H1 (cell line): ENCODE measurements around the gene SHC3. TPM values are rescaled to one million over a fixed set of nuclear protein-coding genes. Genes with fewer than 3 reads are reported as not detected.

Experiments used
- CTCF ChIA-PET: fragments of 300-600 bp; sonication (Branson Sonifier 250); formaldehyde crosslinking; loops from one replicate; lab custom pipeline; 2021; ENCODE audit not compliant: partially characterized antibody; lab: Charles Lee
- POLR2A ChIA-PET: fragments of 300-600 bp; sonication (Branson Sonifier 250); formaldehyde crosslinking; loops from one replicate; lab custom pipeline; 2021; ENCODE audit warnings: inconsistent platforms; ENCODE audit not compliant: partially characterized antibody; lab: Charles Lee
- DNase-seq, 2 experiments: peaks; one replicate each; pipeline versions ENCODE4 v3.0.0 to v3.0.0-alpha.2; 2010 to 2022; ENCODE audit warnings: low spot score in 2 of 2, low read depth in 1 of 2, mixed read lengths in 1 of 2
- FAIRE-seq: peaks from 2 replicates; lab custom pipeline; 2011; peaks lifted over from hg19 to GRCh38; lab: Jason Lieb, UNC
- H2AFZ ChIP-seq: 2 replicates; pipeline ENCODE4 v1.8.1; 2012; ENCODE audit warnings: low read length, inconsistent platforms
- H2AK5ac ChIP-seq: 2 replicates; pipeline ENCODE4 v1.6.1; 2013; ENCODE audit warnings: low read depth, low read length
- H2BK120ac ChIP-seq: replicated peaks from 2 replicates; pipeline ENCODE3; 2013; ENCODE audit warnings: low read depth, low read length, inconsistent platforms
- H2BK12ac ChIP-seq: 2 replicates; pipeline ENCODE4 v1.6.1; 2013; ENCODE audit warnings: low read depth, low read length
- H2BK15ac ChIP-seq: 2 replicates; pipeline ENCODE4 v1.6.1; 2013; ENCODE audit warnings: low read length
- H2BK20ac ChIP-seq: 2 replicates; pipeline ENCODE4 v1.6.1; 2013; ENCODE audit warnings: low read length
- H2BK5ac ChIP-seq: 2 replicates; pipeline ENCODE4 v1.6.1; 2013; ENCODE audit warnings: low read depth, low read length
- H3K14ac ChIP-seq: 2 replicates; pipeline ENCODE4 v1.6.1; 2013; ENCODE audit warnings: inconsistent platforms; ENCODE audit not compliant: insufficient read length
- H3K18ac ChIP-seq: 2 replicates; pipeline ENCODE4 v1.6.1; 2013; ENCODE audit warnings: low read length; ENCODE audit errors: extremely low read depth
- H3K23ac ChIP-seq: 2 replicates; pipeline ENCODE4 v1.6.1; 2013; ENCODE audit warnings: inconsistent platforms; ENCODE audit not compliant: insufficient read length
- H3K23me2 ChIP-seq: 2 replicates; pipeline ENCODE4 v1.6.1; 2013; ENCODE audit warnings: low read depth, low read length
- H3K27ac ChIP-seq: 2 replicates; pipeline ENCODE4 v1.6.1; 2011; ENCODE audit warnings: low read depth, low read length, inconsistent platforms
- H3K27me3 ChIP-seq, 4 experiments: replicated peaks in 1 of 4; 1 replicate in 1 of 4; 2 replicates in 3 of 4; pipeline versions ENCODE4 v1.6.1 to v1.8.1; 2011 to 2013; ENCODE audit warnings: low read length in 3 of 4, mild to moderate bottlenecking in 3 of 4, inconsistent platforms in 2 of 4, mixed read lengths in 2 of 4, moderate library complexity in 1 of 4; ENCODE audit not compliant: control insufficient read depth in 3 of 4, insufficient read depth in 3 of 4; ENCODE audit errors: extremely low read depth in 1 of 4
- H3K36me3 ChIP-seq, 4 experiments: 2 replicates each; pipeline versions ENCODE4 v1.6.1 to v1.8.1; 2011 to 2013; ENCODE audit warnings: mild to moderate bottlenecking in 4 of 4, low read length in 3 of 4, moderate library complexity in 2 of 4, control low read depth in 1 of 4, inconsistent platforms in 1 of 4; ENCODE audit not compliant: insufficient read depth in 4 of 4, control insufficient read depth in 2 of 4
- H3K4ac ChIP-seq: replicated peaks from 2 replicates; pipeline ENCODE3; 2013; ENCODE audit warnings: low read length, low read depth, mixed read lengths, inconsistent platforms; ENCODE audit not compliant: insufficient read length
- H3K4me1 ChIP-seq, 4 experiments: replicated peaks in 1 of 4; 1 replicate in 1 of 4; 2 replicates in 3 of 4; pipeline versions ENCODE4 v1.6.1 to v1.8.1; 2011 to 2013; ENCODE audit warnings: low read length in 3 of 4, inconsistent platforms in 2 of 4, mixed read lengths in 1 of 4; ENCODE audit not compliant: insufficient read depth in 4 of 4, control insufficient read depth in 3 of 4
- H3K4me2 ChIP-seq, 2 experiments: 2 replicates each; pipeline versions ENCODE4 v1.6.1 to v1.8.1; 2011 to 2013; ENCODE audit warnings: low read depth in 2 of 2, low read length in 2 of 2, control low read depth in 1 of 2, inconsistent platforms in 1 of 2, mild to moderate bottlenecking in 1 of 2; ENCODE audit not compliant: insufficient read depth in 1 of 2
- H3K4me3 ChIP-seq, 4 experiments: fragments of 200-600, 300-600 bp in 1 of 4; sonication (generic), shearing (Covaris generic), sonication (Bioruptor Twin) in 1 of 4; 2 replicates each; pipeline versions ENCODE4 v1.5.1 to v1.8.1; 2011 to 2016; ENCODE audit warnings: low read length in 4 of 4, low read depth in 3 of 4, control low read depth in 2 of 4, inconsistent platforms in 2 of 4, mild to moderate bottlenecking in 2 of 4, mixed read lengths in 1 of 4, moderate library complexity in 1 of 4; ENCODE audit not compliant: insufficient read depth in 2 of 4; ENCODE audit errors: extremely low read depth in 1 of 4
- H3K56ac ChIP-seq: replicated peaks from 2 replicates; pipeline ENCODE3; 2013; ENCODE audit warnings: low read depth, mild to moderate bottlenecking, mixed read lengths, low read length, inconsistent platforms; ENCODE audit not compliant: insufficient read length
- H3K79me1 ChIP-seq: 2 replicates; pipeline ENCODE4 v1.6.1; 2013; ENCODE audit warnings: low read depth, low read length, control low read depth
- H3K79me2 ChIP-seq, 2 experiments: 2 replicates each; pipeline versions ENCODE4 v1.6.1 to v1.8.1; 2012 to 2013; ENCODE audit warnings: low read length in 2 of 2, mild to moderate bottlenecking in 2 of 2, inconsistent platforms in 1 of 2; ENCODE audit not compliant: insufficient read depth in 2 of 2, control insufficient read depth in 1 of 2
- H3K9ac ChIP-seq, 4 experiments: replicated peaks in 1 of 4; 1 replicate in 1 of 4; 2 replicates in 3 of 4; pipeline versions ENCODE4 v1.6.1 to v1.8.1; 2011 to 2013; ENCODE audit warnings: low read depth in 3 of 4, low read length in 3 of 4, control low read depth in 2 of 4, mild to moderate bottlenecking in 2 of 4, moderate library complexity in 2 of 4, inconsistent platforms in 1 of 4; ENCODE audit errors: extremely low read depth in 1 of 4
- H3K9me3 ChIP-seq, 2 experiments: 2 replicates each; pipeline versions ENCODE4 v1.6.1 to v1.8.1; 2012 to 2013; ENCODE audit warnings: mild to moderate bottlenecking in 2 of 2, moderate library complexity in 2 of 2, control low read depth in 1 of 2, inconsistent platforms in 1 of 2, low read depth in 1 of 2, low read length in 1 of 2, mixed read lengths in 1 of 2; ENCODE audit not compliant: insufficient read depth in 2 of 2
- H4K20me1 ChIP-seq, 2 experiments: replicated peaks in 1 of 2; 2 replicates each; pipeline versions ENCODE3 to v1.8.1; 2011 to 2013; ENCODE audit warnings: inconsistent platforms in 2 of 2, low read length in 2 of 2, mild to moderate bottlenecking in 1 of 2; ENCODE audit not compliant: insufficient read depth in 2 of 2, control insufficient read depth in 1 of 2
- H4K5ac ChIP-seq: 2 replicates; pipeline ENCODE4 v1.6.1; 2013; ENCODE audit warnings: low read length, low read depth, mixed read lengths, inconsistent platforms; ENCODE audit not compliant: insufficient read length
- H4K8ac ChIP-seq: 2 replicates; pipeline ENCODE4 v1.8.0; 2013; ENCODE audit warnings: mild to moderate bottlenecking, moderate library complexity, low read length, inconsistent platforms; ENCODE audit not compliant: insufficient read depth; ENCODE audit errors: extremely low read depth
- H4K91ac ChIP-seq: replicated peaks from 2 replicates; pipeline ENCODE3; 2013; ENCODE audit warnings: low read length, mixed read lengths, inconsistent platforms; ENCODE audit not compliant: insufficient read length
- ASH2L ChIP-seq: fragments of 200-600, 300-600 bp; sonication (generic); IDR thresholded peaks from one replicate; pipeline ENCODE4 v1.7.1; 2017; ENCODE audit warnings: low read length
- BCL11A ChIP-seq, 2 experiments: IDR thresholded peaks; one replicate each; pipeline ENCODE4 v1.6.1; 2011; ENCODE audit warnings: low read depth in 2 of 2, low read length in 2 of 2, mild to moderate bottlenecking in 2 of 2
- CHD2 ChIP-seq: IDR thresholded peaks from 2 replicates; pipeline ENCODE4 v1.6.1; 2012; ENCODE audit warnings: low read length, improper control_type of control experiment
- CREB1 ChIP-seq: IDR thresholded peaks from 2 replicates; pipeline ENCODE4 v1.6.1; 2012; ENCODE audit warnings: inconsistent platforms
- KDM4A ChIP-seq: IDR thresholded peaks from one replicate; pipeline ENCODE4 v1.7.1; 2012; ENCODE audit warnings: low read depth, mild to moderate bottlenecking, moderate library complexity, low read length, inconsistent platforms; ENCODE audit not compliant: severe bottlenecking
- NRF1 ChIP-seq: IDR thresholded peaks from 2 replicates; pipeline ENCODE4 v1.6.1; 2011; ENCODE audit warnings: mild to moderate bottlenecking, low read depth, low read length, improper control_type of control experiment
- RXRA ChIP-seq: IDR thresholded peaks from 2 replicates; pipeline ENCODE4 v1.6.1; 2011; ENCODE audit warnings: low read depth, mild to moderate bottlenecking, low read length, moderate library complexity; ENCODE audit not compliant: insufficient read depth
- SIN3A ChIP-seq, 2 experiments: IDR thresholded peaks in 1 of 2; conservative IDR thresholded peaks in 1 of 2; 2 replicates each; pipeline ENCODE4 v1.6.1; 2011 to 2012; ENCODE audit warnings: low read length in 2 of 2, improper control_type of control experiment in 1 of 2, low read depth in 1 of 2, mild to moderate bottlenecking in 1 of 2
- SP1 ChIP-seq: IDR thresholded peaks from 2 replicates; pipeline ENCODE4 v1.6.1; 2011; ENCODE audit warnings: low read depth, low read length
- YY1 ChIP-seq: IDR thresholded peaks from 2 replicates; pipeline ENCODE4 v1.6.1; 2011; ENCODE audit warnings: low read depth, mild to moderate bottlenecking, low read length
- WGBS, 2 experiments: shearing (Covaris generic) in 1 of 2; methylation state at CpG; one replicate each; pipeline versions ENCODE4 v1.1.6 to v1.1.7; 2013 to 2015; ENCODE audit warnings: low lambda C conversion rate in 2 of 2, mixed read lengths in 2 of 2, inconsistent platforms in 1 of 2, low coverage in 1 of 2, missing lambda C conversion rate in 1 of 2; ENCODE audit not compliant: insufficient replicate concordance in 2 of 2, insufficient coverage in 1 of 2, insufficient read length in 1 of 2; ENCODE audit errors: extremely low coverage in 1 of 2, missing lambda C conversion rate in 1 of 2; 5-methylcytosine and 5-hydroxymethylcytosine counted together
- polyA plus RNA-seq, 7 experiments: library from polyadenylated mRNA; depleted of rRNA in 3 of 7; stranded (reverse) in 5 of 7; unstranded in 2 of 7; fragments of >200 nt in 5 of 7; fragments of 200-250 nt in 2 of 7; gene quantifications; 1 replicate in 5 of 7; 2 replicates in 1 of 7; 4 replicates in 1 of 7; pipeline versions ENCODE4 v1.2.1 to v1.2.3, GENCODE V29; 2011 to 2013; ENCODE audit warnings: missing spikeins in 2 of 7, mixed read lengths in 2 of 7
- total RNA-seq: library from RNA; stranded (reverse); fragmentation: NEBNext Ultra II Directional; extraction: Animal tissue kit (Norgen Biotek cat#: 25700); gene quantifications from 2 replicates; pipeline ENCODE4 v1.2.1, GENCODE V29; 2021
- TF ChIP-seq, protein P1 (sequence below): IDR thresholded peaks from 2 replicates; pipeline ENCODE4 v1.6.1; 2011; ENCODE audit warnings: low read length, improper control_type of control experiment

Gene SHC3
- total and polyA plus RNA-seq, 2 of the 8 experiments (the other 6 are each of a cell fraction or from before 2014, with no cell fraction given), result 1.4 to 7.1 TPM

- no peak overlapping the region for H3K18ac ChIP-seq
- H3K14ac ChIP-seq, result no peak overlapping the region
- H4K20me1 ChIP-seq, result peaks cover 0 to 6% of the 10 kb centered on the region in 2 experiments
- peak in 1 of 2 experiments; percentile 42 for DNase-seq
- H3K36me3 ChIP-seq, result peaks cover 0 to 7% (median 0%) of the 10 kb centered on the region in 4 experiments; a peak in 2 of 8 replicates
- H3K27me3 ChIP-seq, result no peaks in the 10 kb centered on the region
- ChIA-PET CTCF (interaction anchor here (0.6 to 1.5 kb wide), 8 partner anchors 10 to 465 kb away, joined by 3 to 10 read pairs (median 3); no protein-coding TSS in a partner anchor), POLR2A (interaction anchor here (0.8 to 1.0 kb wide), 2 partner anchors 9 to 23 kb away, joined by 3 read pairs; partner anchors contain the start of gene S1PR3)
- H3K4me2 ChIP-seq, result 0 out of 4 replicates have a peak overlapping the region, but pooled peaks of 1 of the 2 experiments have one; percentile 1
- no peak overlapping the region for H3K27ac ChIP-seq
- no peak overlapping the region for H2BK20ac ChIP-seq
- 88% methylated on average over 9 of the region's 9 CpGs; no CpG with 5 or more reads in 1 of the 2 experiments for WGBS, 2 experiments
- H2BK5ac ChIP-seq, result no peak overlapping the region
- no peaks in the 10 kb centered on the region for H3K79me1 ChIP-seq
- no peak overlapping the region; a peak in 1 of 7 replicates for H3K9ac ChIP-seq
- H3K4ac ChIP-seq, result no peak overlapping the region
- no peaks in the 10 kb centered on the region for H3K23me2 ChIP-seq
- H2BK12ac ChIP-seq, result no peak overlapping the region
- no peak overlapping the region for H3K56ac ChIP-seq
- H2BK120ac ChIP-seq, result no peak overlapping the region
- H4K8ac ChIP-seq, result no peak overlapping the region
- H2AFZ ChIP-seq, result no peak overlapping the region
- no peak overlapping the region for H3K4me3 ChIP-seq
- H2AK5ac ChIP-seq, result no peak overlapping the region
- H4K91ac ChIP-seq, result no peak overlapping the region
- no peak overlapping the region for H3K23ac ChIP-seq
- H3K4me1 ChIP-seq, result peaks cover 0 to 7% (median 3%) of the 10 kb centered on the region in 4 experiments; a peak in 4 of 7 replicates
- H4K5ac ChIP-seq, result no peak overlapping the region
- no peak overlapping the region for H2BK15ac ChIP-seq
- no peaks in the 10 kb centered on the region for H3K79me2 ChIP-seq
- H3K9me3 ChIP-seq, result no peaks in the 10 kb centered on the region
- FAIRE-seq, result no peak
- TF ChIP-seq CHD2 (no peak), ASH2L (no peak), CREB1 (no peak), BCL11A (IDR thresholded peaks at IDR 0.05; ENCODE audit: low read depth in 2 of 2, low read length in 2 of 2) (no peak), SIN3A (conservative IDR thresholded peaks at IDR 0.05 in 1 of 2, IDR thresholded peaks at IDR 0.05 in 1 of 2; ENCODE audit: low read depth in 1 of 2, low read length in 2 of 2) (no peak), SP1 (no peak), KDM4A (no peak), YY1 (no peak), RXRA (no peak), NRF1 (no peak)
- TF ChIP-seq, protein P1, sequence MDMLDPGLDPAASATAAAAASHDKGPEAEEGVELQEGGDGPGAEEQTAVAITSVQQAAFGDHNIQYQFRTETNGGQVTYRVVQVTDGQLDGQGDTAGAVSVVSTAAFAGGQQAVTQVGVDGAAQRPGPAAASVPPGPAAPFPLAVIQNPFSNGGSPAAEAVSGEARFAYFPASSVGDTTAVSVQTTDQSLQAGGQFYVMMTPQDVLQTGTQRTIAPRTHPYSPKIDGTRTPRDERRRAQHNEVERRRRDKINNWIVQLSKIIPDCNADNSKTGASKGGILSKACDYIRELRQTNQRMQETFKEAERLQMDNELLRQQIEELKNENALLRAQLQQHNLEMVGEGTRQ, result no peak
Measured at GRCh38 chr9:89000371-89000781, 178.2 kb downstream of the SHC3 start.
